ENCODE data around the gene NEFH.

Gene NEFH

GRCh38 chr22:29518427-29518826, 38.4 kb downstream of the NEFH start:
- peak overlapping the region; percentile 72 for H3K27ac ChIP-seq
- TF ChIP-seq ZFX (IDR thresholded peaks at IDR 0.05) (no peak), CTCF (conservative IDR thresholded peaks at IDR 0.05) (no peak)

GRCh38 chr22:29519996-29520395, 40.0 kb downstream of the NEFH start:
- TF ChIP-seq ZFX (IDR thresholded peaks at IDR 0.05): no peak
- no peak for TF ChIP-seq CTCF (conservative IDR thresholded peaks at IDR 0.05)

GRCh38 chr22:29520851-29521250, 40.8 kb downstream of the NEFH start:
- TF ChIP-seq ZFX (IDR thresholded peaks at IDR 0.05): no peak
- no peak for TF ChIP-seq CTCF (conservative IDR thresholded peaks at IDR 0.05)
- peak overlapping the region; percentile 72 for H3K27ac ChIP-seq

More at GRCh38 chr22:29519996-29520395, 40.0 kb downstream of the NEFH start:
- H3K27ac ChIP-seq: peak overlapping the region; percentile 72

- no peak for TF ChIP-seq ZFX (IDR thresholded peaks at IDR 0.05)
- no peak for TF ChIP-seq CTCF (conservative IDR thresholded peaks at IDR 0.05)
- H3K27ac ChIP-seq: no peak overlapping the region
These were observed 41.5 kb downstream of the NEFH start for GRCh38 chr22:29521526-29521925.

GRCh38 chr22:29523761-29524160, 43.7 kb downstream of the NEFH start:
- no peak overlapping the region for H3K27ac ChIP-seq
- no peak for TF ChIP-seq CTCF (conservative IDR thresholded peaks at IDR 0.05)
- no peak for TF ChIP-seq ZFX (IDR thresholded peaks at IDR 0.05)

GRCh38 chr22:29524442-29525191, 44.6 kb downstream of the NEFH start:
- H3K27ac ChIP-seq: no peak overlapping the region
- TF ChIP-seq CTCF (conservative IDR thresholded peaks at IDR 0.05) (no peak; the same call in 1 of the 2 replicates), ZFX (IDR thresholded peaks at IDR 0.05) (no peak)

GRCh38 chr22:29528144-29528543, 48.1 kb downstream of the NEFH start:
- H3K27ac ChIP-seq: no peak overlapping the region
- no peak for TF ChIP-seq CTCF (conservative IDR thresholded peaks at IDR 0.05)
- TF ChIP-seq ZFX (IDR thresholded peaks at IDR 0.05): no peak

Measured in C4-2B (cell line).